GM12878 (cell line): Measurements from ENCODE around the gene NFATC2. TPM values are rescaled to one million over a fixed set of nuclear protein-coding genes. Genes with fewer than 3 reads are reported as not detected.

Experiments used
- ATAC-seq: fragments of 200-7000 bp; cut with Tn5 transposase; 3 replicates; pipeline ENCODE4 v1.9.1; 2020; ENCODE audit warnings: mild to moderate bottlenecking, moderate library complexity
- BruUV-seq: library from RNA; stranded (reverse); fragments of 400-500 nt; replicated peaks from 2 replicates; lab custom pipeline; 2021; lab: Mats Ljungman, UMichigan
- CTCF ChIA-PET: fragments of 300-600 bp; sonication (Branson Sonifier 250); formaldehyde crosslinking; extraction: SDS; loops from one replicate; lab custom pipeline; 2021; ENCODE audit warnings: inconsistent platforms; lab: Yijun Ruan, JAX
- POLR2A ChIA-PET: fragments of 350-600 bp; formaldehyde crosslinking; extraction: SDS; loops from one replicate; lab custom pipeline; 2021; ENCODE audit warnings: inconsistent platforms; lab: Charles Lee
- RAD21 ChIA-PET: fragments of 300-600 bp; sonication (Branson Sonifier 250); formaldehyde crosslinking; loops from one replicate; lab custom pipeline; 2023; ENCODE audit warnings: antibody characterized with exemption; ENCODE audit not compliant: unreplicated experiment; lab: Charles Lee
- SMC1A ChIA-PET: fragments of 300-600 bp; sonication (Branson Sonifier 250); formaldehyde crosslinking; loops from one replicate; lab custom pipeline; 2023; ENCODE audit not compliant: unreplicated experiment, uncharacterized antibody; lab: Charles Lee
- DNase-seq: peaks from one replicate; pipeline ENCODE4 v3.0.0-alpha.2; 2011; ENCODE audit warnings: low read depth, low spot score
- FAIRE-seq: peaks from 3 replicates; lab custom pipeline; 2011; peaks lifted over from hg19 to GRCh38; lab: Jason Lieb, UNC
- H2AFZ ChIP-seq: 2 replicates; pipeline ENCODE4 v1.6.0; 2011; ENCODE audit warnings: low read depth, low read length, control low read depth; ENCODE audit not compliant: control insufficient read depth
- H3K27ac ChIP-seq: 2 replicates; pipeline ENCODE4 v1.5.1; 2011; ENCODE audit warnings: control low read depth; ENCODE audit not compliant: control insufficient read depth, insufficient read depth
- H3K27me3 ChIP-seq, 2 experiments: replicated peaks in 1 of 2; 2 replicates each; pipeline versions ENCODE4 v1.6.0 to v1.6.1; 2011; ENCODE audit warnings: low read length in 1 of 2; ENCODE audit not compliant: control insufficient read depth in 2 of 2, insufficient read depth in 2 of 2
- H3K36me3 ChIP-seq, 2 experiments: 2 replicates each; pipeline ENCODE4 v1.5.1; 2011; ENCODE audit warnings: low read length in 1 of 2; ENCODE audit not compliant: control insufficient read depth in 2 of 2, insufficient read depth in 2 of 2
- H3K4me1 ChIP-seq: 2 replicates; pipeline ENCODE4 v1.6.1; 2011; ENCODE audit warnings: mild to moderate bottlenecking, low read length, moderate library complexity, mixed read lengths; ENCODE audit not compliant: control insufficient read depth, insufficient read depth
- H3K4me2 ChIP-seq: 2 replicates; pipeline ENCODE4 v1.6.0; 2011; ENCODE audit warnings: control low read depth; ENCODE audit not compliant: control insufficient read depth, insufficient read depth
- H3K4me3 ChIP-seq: fragments of 200-600 bp; sonication (generic); 2 replicates; pipeline ENCODE4 v1.5.1; 2016
- H3K79me2 ChIP-seq: 2 replicates; pipeline ENCODE4 v1.6.0; 2011; ENCODE audit warnings: low read length; ENCODE audit not compliant: control insufficient read depth, insufficient read depth
- H3K9ac ChIP-seq: 2 replicates; pipeline ENCODE4 v1.8.0; 2011; ENCODE audit warnings: low read length, control low read depth, mixed read lengths; ENCODE audit not compliant: control insufficient read depth, insufficient read depth
- H3K9me3 ChIP-seq: replicated peaks from 3 replicates; pipeline ENCODE4 v1.5.1; 2011; ENCODE audit warnings: mild to moderate bottlenecking, low read length; ENCODE audit not compliant: control insufficient read depth, insufficient read depth
- H4K20me1 ChIP-seq: 2 replicates; pipeline ENCODE4 v1.6.0; 2011; ENCODE audit not compliant: control insufficient read depth, insufficient read depth
- BRCA1 ChIP-seq: IDR thresholded peaks from 2 replicates; pipeline ENCODE4 v1.6.1; 2011; ENCODE audit warnings: low read depth, low read length, improper control_type of control experiment
- E2F4 ChIP-seq: IDR thresholded peaks from 2 replicates; pipeline ENCODE4 v1.6.1; 2012; ENCODE audit warnings: low read depth, low read length, improper control_type of control experiment
- KAT2A ChIP-seq: conservative IDR thresholded peaks from 2 replicates; pipeline ENCODE4 v1.6.1; 2011; ENCODE audit warnings: low read depth, low read length; ENCODE audit not compliant: control insufficient read depth
- NR2C1 ChIP-seq: fragments of 450-650 bp; IDR thresholded peaks from 2 replicates; pipeline ENCODE4 v1.6.1; 2017; ENCODE audit warnings: antibody characterized with exemption, mild to moderate bottlenecking, moderate library complexity
- PKNOX1 ChIP-seq: fragments of 450-650 bp; IDR thresholded peaks from 2 replicates; pipeline ENCODE4 v1.6.1; 2016; ENCODE audit warnings: mild to moderate bottlenecking
- PML ChIP-seq: IDR thresholded peaks from 2 replicates; pipeline ENCODE4 v1.6.1; 2012; ENCODE audit warnings: low read length, inconsistent platforms
- POLR2AphosphoS5 ChIP-seq: IDR thresholded peaks from 2 replicates; pipeline ENCODE4 v1.6.1; 2011; ENCODE audit warnings: mild to moderate bottlenecking, low read length, inconsistent platforms
- RBBP5 ChIP-seq: fragments of 200-600 bp; sonication (generic); conservative IDR thresholded peaks from 2 replicates; pipeline ENCODE4 v1.6.1; 2016
- RUNX3 ChIP-seq: IDR thresholded peaks from 2 replicates; pipeline ENCODE4 v1.6.1; 2012; ENCODE audit warnings: low read length, inconsistent platforms
- SMAD1 ChIP-seq: fragments of 450-650 bp; IDR thresholded peaks from 2 replicates; pipeline ENCODE4 v1.6.1; 2018; ENCODE audit warnings: mild to moderate bottlenecking, low read depth; ENCODE audit not compliant: partially characterized antibody
- SMAD5 ChIP-seq: IDR thresholded peaks from 2 replicates; pipeline ENCODE4 v1.6.1; 2016; ENCODE audit warnings: antibody characterized with exemption, low read depth
- SP1 ChIP-seq: IDR thresholded peaks from one replicate; pipeline ENCODE4 v1.6.1; 2011; ENCODE audit warnings: low read depth, low read length
- SREBF2 ChIP-seq: IDR thresholded peaks from 2 replicates; pipeline ENCODE4 v1.6.1; 2012; ENCODE audit warnings: mild to moderate bottlenecking, low read length
- SUPT20H ChIP-seq: IDR thresholded peaks from 2 replicates; pipeline ENCODE4 v1.6.1; 2011; ENCODE audit warnings: low read depth, mild to moderate bottlenecking, low read length, moderate library complexity, borderline replicate concordance; ENCODE audit not compliant: control insufficient read depth
- TAF1 ChIP-seq: IDR thresholded peaks from 2 replicates; pipeline ENCODE4 v1.6.1; 2011; ENCODE audit warnings: mild to moderate bottlenecking, low read depth, low read length, borderline replicate concordance
- TCF7 ChIP-seq: IDR thresholded peaks from 2 replicates; pipeline ENCODE4 v1.6.1; 2014; ENCODE audit warnings: antibody characterized with exemption, borderline replicate concordance
- YY1 ChIP-seq: IDR thresholded peaks from 2 replicates; pipeline ENCODE4 v1.6.1; 2011; ENCODE audit warnings: low read depth, mild to moderate bottlenecking, low read length
- WGBS: methylation state at CpG from one replicate; pipeline ENCODE4 v1.1.6; 2016; ENCODE audit warnings: low lambda C conversion rate; ENCODE audit not compliant: insufficient replicate concordance, insufficient coverage; ENCODE audit errors: missing lambda C conversion rate; 5-methylcytosine and 5-hydroxymethylcytosine counted together
- in situ Hi-C: fragments of 300-500 bp; cut with MboI; formaldehyde crosslinking; loops from 9 replicates; pipeline ENCODE4 v1.14.3; 2018; ENCODE audit warnings: mixed read lengths
- intact Hi-C: fragments of 100-400 bp; cut with micrococcal nuclease; formaldehyde crosslinking; loops from one replicate; pipeline ENCODE4 v1.14.2; 2022; ENCODE audit not compliant: unreplicated experiment
- polyA plus RNA-seq, 11 experiments: library from polyadenylated mRNA; depleted of rRNA in 4 of 11; unstranded in 6 of 11; stranded (reverse) in 5 of 11; fragments of >200 nt; fragmentation: Nextera tagmentation in 4 of 11; fragmentation: Illumina TruSeq in 1 of 11; extraction: Ambion mirVana in 4 of 11; extraction: Trizol in 1 of 11; gene quantifications; 1 replicate in 1 of 11; 2 replicates in 10 of 11; pipeline versions ENCODE4 v1.2.1 to v1.2.3, GENCODE V29; 2011 to 2016; ENCODE audit warnings: inconsistent platforms in 2 of 11, missing spikeins in 2 of 11, low read depth in 1 of 11
- total RNA-seq, 4 experiments: library from RNA; depleted of rRNA in 3 of 4; stranded (reverse); fragments of >200 nt in 3 of 4; fragmentation: Illumina TruSeq in 1 of 4; extraction: Trizol in 1 of 4; gene quantifications; 2 replicates each; pipeline versions ENCODE4 v1.2.1 to v1.2.3, GENCODE V29; 2013 to 2021

Gene NFATC2
- total and polyA plus RNA-seq, 10 of the 15 experiments (the other 5 are each of a cell fraction or from before 2014, with no cell fraction given): 3.3 to 20.0 (median 7.3) TPM

GRCh38 chr20:51413857-51414256 lies 128.7 kb downstream of the NFATC2 start:
- Histone ChIP-seq H3K36me3 (peaks cover 8 to 12% of the 10 kb centered on the region in 2 experiments), H3K79me2 (no peaks in the 10 kb centered on the region; the same call in 1 of the 2 replicates), H2AFZ (no peak overlapping the region), H4K20me1 (no peaks in the 10 kb centered on the region; the same call in 1 of the 2 replicates), H3K4me3 (no peak overlapping the region), H3K4me1 (peaks cover 41% of the 10 kb centered on the region), H3K4me2 (peak overlapping the region; percentile 53), H3K9ac (no peak overlapping the region), H3K9me3 (no peaks in the 10 kb centered on the region; the same call in 2 of the 3 replicates), H3K27me3 (no peaks in the 10 kb centered on the region), H3K27ac (peak overlapping the region; percentile 35)
- FAIRE-seq (peak; percentile 83), ATAC-seq (peak; percentile 82), DNase-seq (no peak)
- ChIA-PET POLR2A (no interaction called here), CTCF (no interaction called here), RAD21 (no interaction called here), SMC1A (interaction anchor here (1.0 to 6.1 kb wide), 4 partner anchors 9 to 28 kb away, joined by 4 to 32 read pairs (median 6); no protein-coding TSS in a partner anchor)
- intact Hi-C loops (no loop called here), in situ Hi-C loops (loop anchor here (25.0 kb wide), 1 partner anchor 748 kb away; no protein-coding TSS in a partner anchor)
- no TSS peak for BruUV-seq
- 13% methylated on average over 5 of the region's 5 CpGs for WGBS
- TF ChIP-seq PML: no peak
- no peak for TF ChIP-seq SUPT20H
- no peak for TF ChIP-seq NR2C1
- TF ChIP-seq SMAD5: no peak
- TF ChIP-seq SP1: no peak
- peak; percentile 61 for TF ChIP-seq RUNX3
- no peak for TF ChIP-seq YY1

GRCh38 chr20:51412951-51413481 lies 129.5 kb downstream of the NFATC2 start:
- FAIRE-seq (no peak), DNase-seq (no peak), ATAC-seq (no peak)
- intact Hi-C loops: no loop called here
- Histone ChIP-seq H3K27me3 (no peaks in the 10 kb centered on the region), H3K4me2 (no peak overlapping the region), H3K4me1 (peaks cover 41% of the 10 kb centered on the region), H3K36me3 (peaks cover 8 to 9% of the 10 kb centered on the region in 2 experiments), H3K27ac (no peak overlapping the region), H3K9ac (no peak overlapping the region; the same call in 1 of the 2 replicates), H4K20me1 (no peaks in the 10 kb centered on the region; the same call in 1 of the 2 replicates), H2AFZ (no peak overlapping the region), H3K4me3 (no peak overlapping the region), H3K9me3 (no peaks in the 10 kb centered on the region; the same call in 2 of the 3 replicates), H3K79me2 (no peaks in the 10 kb centered on the region; the same call in 1 of the 2 replicates)
- ChIA-PET RAD21 (no interaction called here), POLR2A (no interaction called here), CTCF (no interaction called here), SMC1A (interaction anchor here (1.0 to 1.6 kb wide), 3 partner anchors 9 to 13 kb away, joined by 4 to 6 read pairs (median 5); no protein-coding TSS in a partner anchor)
- BruUV-seq: no TSS peak
- 83% methylated on average over 7 of the region's 15 CpGs for WGBS
- in situ Hi-C loops: loop anchor here (25.0 kb wide), 1 partner anchor 749 kb away; no protein-coding TSS in a partner anchor
- TF ChIP-seq RBBP5 (no peak), SREBF2 (no peak), BRCA1 (no peak), TAF1 (no peak), SP1 (no peak), RUNX3 (no peak), PKNOX1 (no peak), TCF7 (no peak), KAT2A (no peak), SMAD1 (no peak), E2F4 (no peak), POLR2AphosphoS5 (no peak)
